RPMI8226 (cell line): ENCODE data around the gene CASP14.
A peak's percentile ranks its signal among the peaks of the same experiment; 100 is the strongest.
"Not testable (repeated sequence)": the region's sequence is repeated elsewhere in the genome, so short reads cannot be mapped to it uniquely, and the experiment has no call there.

ENCODE experiments used
- DNase-seq: peaks from one replicate; pipeline ENCODE4 v3.0.0-alpha.2; 2015

The CASP14 gene

DNA sequence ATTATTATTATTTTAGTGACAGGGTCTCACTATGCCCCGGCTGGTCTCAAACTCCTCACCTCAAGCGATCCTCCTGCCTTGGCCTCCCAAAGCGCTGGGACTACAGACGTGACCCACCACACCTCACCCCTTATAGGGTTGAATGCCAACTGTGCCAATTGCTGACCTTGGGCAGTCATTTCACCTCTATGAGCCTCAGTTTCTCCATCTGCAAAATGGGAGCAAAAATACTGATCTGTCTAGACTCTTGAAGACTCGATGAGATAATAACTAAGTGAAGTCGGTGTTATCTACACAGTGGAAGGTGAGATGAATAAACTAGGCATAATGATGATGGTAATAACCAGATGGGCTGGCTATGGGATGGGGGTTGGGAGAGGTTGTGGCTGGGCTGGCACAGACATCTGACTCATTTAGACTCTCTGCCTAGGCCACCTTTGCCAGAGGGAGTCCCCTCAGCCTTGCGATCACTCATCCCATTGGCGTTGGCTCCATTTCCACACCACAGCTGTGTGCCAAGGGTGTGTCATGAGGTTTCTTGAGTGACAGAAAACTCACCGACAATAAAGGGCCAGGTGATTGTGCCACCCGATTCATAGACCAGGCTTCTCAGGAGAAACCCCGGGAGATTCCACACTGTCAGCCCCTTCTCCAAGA lies at the start of gene CASP14:
CASP14 (plus strand) TSS at position 596 of the 657 bp plus-strand sequence. CDS start 2,772 bp downstream, outside the sequence.
- DNase-seq: no peak

DNA sequence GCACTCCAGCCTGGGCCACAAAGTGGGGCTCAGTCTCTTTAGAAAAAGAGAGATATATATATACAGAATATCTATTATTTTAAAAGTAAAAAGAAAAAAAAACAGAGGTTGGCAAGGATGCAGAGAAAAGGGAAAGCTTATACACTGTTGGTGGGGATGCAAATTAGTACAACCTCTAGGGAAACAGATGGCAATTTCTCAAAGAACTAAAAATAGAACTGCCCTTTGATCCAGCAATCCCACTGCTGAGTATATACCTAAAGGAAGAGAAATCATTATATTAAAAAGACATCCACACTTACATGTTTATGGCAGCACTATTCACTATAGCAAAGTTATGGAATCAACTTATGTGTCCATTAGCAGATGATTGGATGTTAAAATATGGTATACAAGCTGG lies 41.0 kb upstream of the CASP14 start:
- DNase-seq: no peak

GRCh38 chr19:15010501-15011300 lies 38.6 kb upstream of the CASP14 start:
- no peak for DNase-seq

- peak; percentile 20 for DNase-seq
These were observed 34.7 kb upstream of the CASP14 start for GRCh38 chr19:15014579-15014978.

GRCh38 chr19:15015946-15016542 lies 33.2 kb upstream of the CASP14 start:
- DNase-seq: peak; percentile 49

DNA sequence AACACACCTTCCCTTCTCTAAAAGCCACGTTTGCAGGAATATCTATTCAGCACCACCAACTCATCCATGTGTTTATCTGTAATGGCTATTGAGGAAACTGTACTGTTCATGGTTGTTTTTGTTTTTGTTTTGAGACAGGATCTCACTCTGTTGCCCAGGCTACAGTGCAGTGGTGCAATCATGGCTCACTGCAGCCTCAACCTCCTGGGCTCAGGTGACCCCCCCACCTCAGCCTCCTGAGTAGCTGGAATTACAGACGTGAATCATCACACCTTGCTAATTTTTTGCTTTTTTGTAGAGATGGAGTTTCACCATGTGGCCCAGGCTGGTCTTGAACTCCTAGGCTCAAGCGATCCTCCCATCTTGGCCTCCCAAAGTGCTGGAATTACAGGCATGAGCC lies 30.4 kb upstream of the CASP14 start:
- not testable (repeated sequence) for DNase-seq

GRCh38 chr19:15021286-15022007 lies 27.8 kb upstream of the CASP14 start:
- no peak for DNase-seq

DNA sequence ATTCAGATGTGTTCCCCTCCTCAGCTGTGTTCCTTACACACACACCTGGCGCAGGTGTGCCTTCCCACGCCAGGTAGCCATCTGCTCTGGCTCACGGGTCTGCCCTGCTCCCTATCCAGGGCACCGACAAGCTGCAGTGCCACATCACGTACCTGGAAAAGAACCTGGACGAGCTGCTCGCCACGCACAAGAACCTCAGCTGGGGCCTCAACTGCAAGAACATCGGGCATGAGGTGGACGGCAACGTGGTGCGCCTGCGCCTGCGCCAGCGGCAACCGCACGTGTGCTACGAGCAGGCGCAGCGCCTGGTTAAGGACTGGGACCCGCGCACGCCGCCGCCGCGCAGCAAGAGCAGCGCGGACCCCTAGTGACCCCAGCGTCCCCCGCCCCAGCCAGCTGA lies 26.5 kb upstream of the CASP14 start:
- DNase-seq: no peak

- DNase-seq: peak; percentile 55
These were observed 24.1 kb upstream of the CASP14 start for GRCh38 chr19:15025217-15025616.

GRCh38 chr19:15028490-15028889 lies 20.8 kb upstream of the CASP14 start:
- DNase-seq: no peak

GRCh38 chr19:15031675-15032074 lies 17.6 kb upstream of the CASP14 start:
- no peak for DNase-seq

- no peak for DNase-seq
These were observed 13.4 kb upstream of the CASP14 start for GRCh38 chr19:15035795-15036311.

DNA sequence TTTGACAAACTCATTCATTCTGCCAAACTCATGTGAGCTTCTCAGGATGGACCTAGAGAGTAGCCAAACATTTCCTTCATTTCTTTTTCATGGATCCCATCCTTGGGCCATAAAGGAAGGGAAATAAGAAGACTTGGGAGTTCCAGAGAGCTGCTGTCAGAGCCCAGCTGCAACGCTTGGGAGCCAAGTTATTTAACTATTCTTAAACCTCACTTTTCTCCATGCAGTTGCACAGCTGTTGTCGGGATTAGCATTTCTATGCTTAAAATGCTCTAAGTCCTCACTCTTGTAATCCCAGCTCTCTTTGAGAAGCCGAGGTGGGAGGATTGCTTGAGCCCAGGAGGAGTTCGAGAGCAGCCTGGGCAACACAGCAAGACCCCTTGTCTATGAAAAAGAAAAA lies 11.7 kb upstream of the CASP14 start:
- DNase-seq: no peak

GRCh38 chr19:15038294-15038693 lies 11.0 kb upstream of the CASP14 start:
- peak; percentile 24 for DNase-seq

GRCh38 chr19:15042003-15042402 lies 7.3 kb upstream of the CASP14 start:
- no peak for DNase-seq

DNA sequence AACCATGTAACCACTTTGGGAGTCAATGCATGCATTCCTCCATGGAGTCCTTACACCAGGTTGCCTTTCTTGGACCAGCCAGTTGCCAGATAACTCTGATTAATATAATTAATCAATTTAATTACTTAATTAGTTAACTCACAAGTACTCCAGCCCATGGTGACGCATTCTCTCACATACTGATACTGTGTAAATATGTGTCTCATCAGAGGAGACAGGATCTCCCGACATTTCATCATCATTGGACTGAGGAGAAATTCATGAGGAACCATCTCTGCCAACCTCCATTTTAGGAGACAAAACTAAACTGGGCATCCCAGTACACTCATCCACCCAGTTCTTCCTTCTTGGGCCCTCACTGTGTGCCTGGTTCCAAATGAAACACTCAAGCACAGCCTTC lies 6.5 kb upstream of the CASP14 start:
- DNase-seq: no peak

- no peak for DNase-seq
These were observed 3.8 kb upstream of the CASP14 start for GRCh38 chr19:15045506-15045905.

DNA sequence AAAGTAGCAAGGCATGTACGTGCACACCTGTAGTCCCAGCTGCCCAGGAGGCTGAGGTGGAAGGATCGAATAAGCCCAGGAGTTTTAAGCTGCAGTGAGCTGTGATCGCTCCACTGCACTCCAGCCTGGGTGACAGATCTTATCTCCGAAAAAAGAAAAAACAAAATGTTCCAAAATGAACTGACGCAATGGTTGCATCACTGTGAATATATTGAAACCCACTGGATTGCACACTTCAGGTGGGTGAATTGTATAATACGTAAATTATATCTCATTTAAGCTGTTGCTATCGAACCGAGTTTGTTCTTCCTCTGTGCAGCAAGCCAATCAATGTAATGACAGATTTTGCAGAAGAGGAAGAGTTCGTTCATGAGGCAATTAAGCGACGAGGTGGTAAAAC lies 1.6 kb upstream of the CASP14 start:
- no peak for DNase-seq

- DNase-seq: no peak
These were observed 1.2 kb upstream of the CASP14 start for GRCh38 chr19:15048128-15048527.

DNA sequence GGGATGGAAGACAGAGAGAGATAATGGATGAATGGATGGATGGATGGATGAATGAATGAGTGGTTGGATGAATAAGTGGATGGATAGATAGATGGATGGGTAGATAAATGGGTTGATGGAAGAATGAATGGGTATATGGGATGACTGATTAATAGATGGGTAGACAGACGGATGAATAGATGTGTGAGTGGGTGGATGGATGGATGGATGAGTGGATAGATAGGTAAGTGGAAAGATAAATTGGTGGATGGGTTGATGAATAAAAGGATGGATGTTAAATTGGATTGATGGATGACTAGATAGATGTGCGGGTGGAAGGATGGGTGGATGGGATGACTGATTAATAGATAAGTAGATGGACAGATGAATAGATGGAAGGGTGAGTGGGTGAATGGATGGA lies 1.4 kb downstream of the CASP14 start:
- DNase-seq: no peak

DNA sequence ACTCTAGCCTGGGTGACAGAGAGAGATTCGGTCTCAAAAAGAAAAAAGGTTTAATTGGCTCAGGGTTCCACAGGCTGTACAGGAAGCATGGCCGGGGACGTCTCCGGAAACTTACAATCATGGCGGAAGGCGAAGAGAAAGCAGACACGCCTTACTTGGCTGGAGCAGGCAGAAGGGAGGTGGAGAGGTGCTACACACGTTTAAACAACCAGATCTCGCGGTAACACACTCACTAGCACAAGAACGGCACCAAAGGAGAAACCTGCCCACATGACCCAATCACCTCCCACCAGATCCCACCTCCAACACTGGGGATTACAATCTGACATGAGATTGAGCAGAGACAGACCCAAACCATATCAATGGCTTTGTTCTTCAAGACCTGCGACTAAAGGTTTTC lies 12.8 kb downstream of the CASP14 start:
- DNase-seq: peak; percentile 31

GRCh38 chr19:15070386-15070785 lies 21.1 kb downstream of the CASP14 start:
- not testable (repeated sequence) for DNase-seq
